ENCODE data around the gene FZD1. TPM values are rescaled to one million over a fixed set of nuclear protein-coding genes. Genes with fewer than 3 reads are reported as not detected.

Gene FZD1
- total RNA-seq, 1 donor from 2014 or later, result 9.2 TPM

DNA sequence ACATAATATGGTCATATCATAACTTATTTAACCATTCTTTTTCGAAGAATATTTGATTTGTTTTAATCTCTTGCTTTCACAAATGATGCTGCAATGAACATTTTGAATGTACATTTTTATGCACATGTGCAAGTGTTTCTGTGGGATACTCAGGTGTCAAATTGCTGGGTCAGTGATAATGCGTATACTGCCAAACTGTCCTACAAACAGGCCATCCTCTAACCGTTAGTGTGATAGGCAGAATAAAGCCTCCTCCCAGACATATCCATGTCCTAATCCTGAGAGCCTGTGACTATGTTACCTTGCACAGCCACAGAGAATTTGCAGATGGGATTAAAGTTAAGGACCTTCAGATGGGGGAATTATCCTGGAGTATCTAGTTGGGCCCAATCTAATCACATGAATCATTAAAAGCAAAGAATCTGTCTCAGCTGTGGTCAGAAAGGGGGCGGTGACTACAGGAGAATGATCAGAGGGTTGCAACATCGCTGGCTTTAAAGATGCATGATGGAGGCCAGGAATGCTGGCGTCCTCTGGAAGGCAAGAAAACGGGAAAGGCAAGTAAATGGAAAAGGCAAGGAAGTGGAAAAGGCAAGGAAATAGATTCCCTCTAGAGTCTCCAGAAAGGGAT is 46.7 kb downstream of the FZD1 start:
- no peak for DNase-seq (ENCODE audit: low read depth, low spot score)
- TF ChIP-seq, protein P1, sequence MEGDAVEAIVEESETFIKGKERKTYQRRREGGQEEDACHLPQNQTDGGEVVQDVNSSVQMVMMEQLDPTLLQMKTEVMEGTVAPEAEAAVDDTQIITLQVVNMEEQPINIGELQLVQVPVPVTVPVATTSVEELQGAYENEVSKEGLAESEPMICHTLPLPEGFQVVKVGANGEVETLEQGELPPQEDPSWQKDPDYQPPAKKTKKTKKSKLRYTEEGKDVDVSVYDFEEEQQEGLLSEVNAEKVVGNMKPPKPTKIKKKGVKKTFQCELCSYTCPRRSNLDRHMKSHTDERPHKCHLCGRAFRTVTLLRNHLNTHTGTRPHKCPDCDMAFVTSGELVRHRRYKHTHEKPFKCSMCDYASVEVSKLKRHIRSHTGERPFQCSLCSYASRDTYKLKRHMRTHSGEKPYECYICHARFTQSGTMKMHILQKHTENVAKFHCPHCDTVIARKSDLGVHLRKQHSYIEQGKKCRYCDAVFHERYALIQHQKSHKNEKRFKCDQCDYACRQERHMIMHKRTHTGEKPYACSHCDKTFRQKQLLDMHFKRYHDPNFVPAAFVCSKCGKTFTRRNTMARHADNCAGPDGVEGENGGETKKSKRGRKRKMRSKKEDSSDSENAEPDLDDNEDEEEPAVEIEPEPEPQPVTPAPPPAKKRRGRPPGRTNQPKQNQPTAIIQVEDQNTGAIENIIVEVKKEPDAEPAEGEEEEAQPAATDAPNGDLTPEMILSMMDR (conservative IDR thresholded peaks at IDR 0.05), result no peak
- H3K9me3 Mint-ChIP-seq, result no peaks in the 10 kb centered on the region
- no peak overlapping the region for H3K27ac Mint-ChIP-seq (ENCODE audit: unreplicated experiment)
- H3K27me3 Mint-ChIP-seq (ENCODE audit: low read depth), result no peaks in the 10 kb centered on the region
- H3K36me3 Mint-ChIP-seq (ENCODE audit: low read depth), result no peaks in the 10 kb centered on the region
- H3K4me3 Mint-ChIP-seq, result no peak overlapping the region
- no peaks in the 10 kb centered on the region for H3K4me1 Mint-ChIP-seq

DNA sequence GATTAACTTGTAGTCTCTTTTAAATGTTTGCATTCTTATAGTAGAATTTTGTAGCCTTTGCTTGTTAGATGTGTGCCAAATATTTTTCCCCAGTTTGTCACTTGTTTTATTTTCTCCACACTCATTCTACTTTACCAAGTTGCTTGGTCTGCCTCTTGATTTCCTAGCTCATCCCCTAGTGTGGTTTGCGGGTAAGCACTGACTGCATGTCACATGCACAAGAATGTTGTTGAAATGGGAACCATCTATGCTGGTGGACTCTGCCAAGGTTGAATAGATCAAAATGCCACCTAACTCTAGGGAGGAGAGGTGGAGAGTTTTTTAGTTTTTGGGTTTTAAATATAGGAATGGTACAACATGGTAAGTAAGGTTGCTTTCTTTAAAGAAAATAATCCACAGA is 47.6 kb downstream of the FZD1 start:
- no peaks in the 10 kb centered on the region for H3K9me3 Mint-ChIP-seq
- TF ChIP-seq, protein P1 (conservative IDR thresholded peaks at IDR 0.05), result no peak
- no peak overlapping the region for H3K4me3 Mint-ChIP-seq
- H3K27ac Mint-ChIP-seq (ENCODE audit: unreplicated experiment), result no peak overlapping the region
- H3K36me3 Mint-ChIP-seq (ENCODE audit: low read depth), result no peaks in the 10 kb centered on the region
- DNase-seq (ENCODE audit: low read depth, low spot score), result no peak
- H3K27me3 Mint-ChIP-seq (ENCODE audit: low read depth), result no peaks in the 10 kb centered on the region
- no peaks in the 10 kb centered on the region for H3K4me1 Mint-ChIP-seq

DNA sequence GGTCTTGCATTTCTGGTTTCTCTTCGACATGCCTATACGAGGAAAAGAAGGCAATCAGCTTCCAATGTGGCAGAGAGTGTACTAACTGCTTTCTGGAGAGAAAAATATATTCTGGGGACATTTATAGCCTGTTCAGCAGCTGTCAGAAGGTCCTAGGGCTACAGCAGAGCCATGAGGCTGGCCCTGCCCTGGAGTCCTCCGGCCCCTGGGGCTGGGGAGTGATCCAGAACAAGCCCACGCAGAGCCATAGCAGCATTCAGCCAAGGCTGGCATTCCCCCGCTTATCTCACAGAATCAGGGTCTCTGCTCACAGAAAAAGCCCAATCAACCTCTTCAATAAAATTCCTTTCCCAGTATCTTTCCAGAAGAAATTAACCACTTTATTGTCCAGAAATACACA is 48.9 kb downstream of the FZD1 start:
- H3K4me3 Mint-ChIP-seq, result no peak overlapping the region
- H3K27ac Mint-ChIP-seq (ENCODE audit: unreplicated experiment), result no peak overlapping the region
- H3K27me3 Mint-ChIP-seq (ENCODE audit: low read depth), result no peaks in the 10 kb centered on the region
- TF ChIP-seq, protein P1 (conservative IDR thresholded peaks at IDR 0.05), result no peak
- H3K9me3 Mint-ChIP-seq, result no peaks in the 10 kb centered on the region
- H3K4me1 Mint-ChIP-seq, result no peaks in the 10 kb centered on the region
- DNase-seq (ENCODE audit: low read depth, low spot score), result no peak
- no peaks in the 10 kb centered on the region for H3K36me3 Mint-ChIP-seq (ENCODE audit: low read depth)

DNA sequence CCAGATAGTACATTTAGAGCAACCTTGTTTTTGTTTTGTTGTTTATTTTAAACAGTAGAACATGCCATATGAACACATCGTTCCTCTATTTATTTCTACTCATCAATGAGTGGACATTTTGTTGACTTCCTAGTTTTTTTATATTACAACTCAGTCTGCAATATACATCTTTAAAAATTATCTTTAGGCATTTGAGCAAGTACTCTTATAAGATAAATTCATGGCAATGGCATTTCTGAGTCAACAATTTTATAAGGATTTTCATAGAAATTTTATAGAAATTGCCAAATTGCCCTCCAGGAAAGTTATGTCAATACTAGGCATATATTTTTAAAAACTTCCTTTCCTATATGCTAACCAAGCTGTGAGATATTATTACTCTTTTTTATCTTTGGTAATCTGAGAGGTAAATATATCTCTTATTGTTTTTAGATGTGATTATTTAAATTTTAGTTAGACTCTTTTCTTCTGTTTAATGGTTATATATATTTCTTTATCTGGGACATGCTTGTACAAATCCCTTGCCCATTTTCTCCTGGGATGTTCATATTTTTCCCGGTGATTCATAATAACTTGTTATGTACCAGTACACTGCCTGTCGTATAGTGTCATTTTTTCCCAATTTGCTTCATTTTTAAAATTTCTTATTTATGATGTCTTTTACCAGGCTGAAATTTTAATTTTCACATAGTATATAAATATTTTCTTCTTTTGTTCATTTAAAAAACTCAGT is 50.5 kb downstream of the FZD1 start:
- Mint-ChIP-seq H3K4me1 (no peaks in the 10 kb centered on the region), H3K36me3 (ENCODE audit: low read depth) (no peaks in the 10 kb centered on the region), H3K9me3 (no peaks in the 10 kb centered on the region), H3K27ac (ENCODE audit: unreplicated experiment) (no peak overlapping the region), H3K27me3 (ENCODE audit: low read depth) (no peaks in the 10 kb centered on the region), H3K4me3 (no peak overlapping the region)
- DNase-seq (ENCODE audit: low read depth, low spot score), result no peak
- TF ChIP-seq, protein P1 (conservative IDR thresholded peaks at IDR 0.05), result no peak

DNA sequence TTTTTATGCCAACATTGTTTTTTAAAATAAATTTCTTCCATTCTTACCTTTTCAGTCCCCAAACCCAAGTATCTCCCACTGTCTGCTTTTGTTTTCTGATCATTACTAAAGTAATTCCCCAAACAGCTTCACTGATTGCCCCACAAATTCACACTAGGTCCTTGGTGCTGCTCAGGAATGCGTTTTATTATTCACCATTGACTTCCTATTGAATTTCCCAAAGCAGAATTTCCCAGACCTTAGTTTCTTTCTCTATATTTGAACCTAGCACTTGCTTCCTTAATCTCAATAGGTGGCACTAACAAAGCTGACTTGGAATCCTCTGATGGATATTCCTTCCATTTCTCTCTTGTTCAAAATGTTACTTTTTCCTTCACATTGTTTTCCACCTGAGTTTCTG is 52.2 kb downstream of the FZD1 start:
- Mint-ChIP-seq H3K27me3 (ENCODE audit: low read depth) (no peaks in the 10 kb centered on the region), H3K4me1 (no peaks in the 10 kb centered on the region), H3K36me3 (ENCODE audit: low read depth) (no peaks in the 10 kb centered on the region), H3K27ac (ENCODE audit: unreplicated experiment) (no peak overlapping the region), H3K4me3 (no peak overlapping the region), H3K9me3 (no peaks in the 10 kb centered on the region)
- TF ChIP-seq, protein P1 (conservative IDR thresholded peaks at IDR 0.05), result no peak
- DNase-seq (ENCODE audit: low read depth, low spot score), result no peak
